HG02885 (cell line): ENCODE results near the gene PTPRN2.

Experiments used
- ATAC-seq: cut with Tn5 transposase; IDR thresholded peaks from one replicate; pipeline ENCODE4 v1.9.1; 2021; ENCODE audit warnings: mild to moderate bottlenecking; ENCODE audit not compliant: unreplicated experiment, poor library complexity

The PTPRN2 gene

DNA sequence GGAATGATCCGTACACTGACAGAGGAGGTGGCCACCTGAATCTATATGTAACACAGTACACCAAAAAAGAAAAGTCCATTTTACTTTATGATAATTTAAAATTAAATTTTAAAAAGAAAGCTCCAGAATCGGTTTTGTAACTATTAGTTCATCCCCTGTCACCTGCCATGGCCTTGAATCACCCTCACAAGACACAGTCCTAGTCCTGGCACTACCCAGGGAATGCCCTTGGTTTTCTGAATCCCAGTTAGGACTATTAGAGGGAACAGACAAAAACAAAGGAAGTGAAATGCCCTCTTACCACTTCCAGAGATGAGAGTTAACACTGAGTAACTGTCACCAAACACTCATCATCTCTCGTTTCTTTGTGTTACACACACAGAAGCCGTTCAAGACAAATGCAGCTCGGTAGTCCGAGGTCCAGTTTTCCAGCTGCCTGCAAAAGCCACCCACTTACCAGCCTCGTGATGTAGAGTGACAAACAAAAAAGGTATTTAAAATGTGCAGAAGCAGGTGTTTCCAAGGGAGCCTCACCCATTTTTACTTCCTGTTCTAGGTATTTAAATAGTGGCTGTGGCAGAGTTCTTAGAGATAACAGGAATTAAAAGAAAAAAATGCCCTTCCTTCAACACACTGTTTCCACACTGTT lies 6.1 kb downstream of the PTPRN2 start:
- ATAC-seq = no peak

DNA sequence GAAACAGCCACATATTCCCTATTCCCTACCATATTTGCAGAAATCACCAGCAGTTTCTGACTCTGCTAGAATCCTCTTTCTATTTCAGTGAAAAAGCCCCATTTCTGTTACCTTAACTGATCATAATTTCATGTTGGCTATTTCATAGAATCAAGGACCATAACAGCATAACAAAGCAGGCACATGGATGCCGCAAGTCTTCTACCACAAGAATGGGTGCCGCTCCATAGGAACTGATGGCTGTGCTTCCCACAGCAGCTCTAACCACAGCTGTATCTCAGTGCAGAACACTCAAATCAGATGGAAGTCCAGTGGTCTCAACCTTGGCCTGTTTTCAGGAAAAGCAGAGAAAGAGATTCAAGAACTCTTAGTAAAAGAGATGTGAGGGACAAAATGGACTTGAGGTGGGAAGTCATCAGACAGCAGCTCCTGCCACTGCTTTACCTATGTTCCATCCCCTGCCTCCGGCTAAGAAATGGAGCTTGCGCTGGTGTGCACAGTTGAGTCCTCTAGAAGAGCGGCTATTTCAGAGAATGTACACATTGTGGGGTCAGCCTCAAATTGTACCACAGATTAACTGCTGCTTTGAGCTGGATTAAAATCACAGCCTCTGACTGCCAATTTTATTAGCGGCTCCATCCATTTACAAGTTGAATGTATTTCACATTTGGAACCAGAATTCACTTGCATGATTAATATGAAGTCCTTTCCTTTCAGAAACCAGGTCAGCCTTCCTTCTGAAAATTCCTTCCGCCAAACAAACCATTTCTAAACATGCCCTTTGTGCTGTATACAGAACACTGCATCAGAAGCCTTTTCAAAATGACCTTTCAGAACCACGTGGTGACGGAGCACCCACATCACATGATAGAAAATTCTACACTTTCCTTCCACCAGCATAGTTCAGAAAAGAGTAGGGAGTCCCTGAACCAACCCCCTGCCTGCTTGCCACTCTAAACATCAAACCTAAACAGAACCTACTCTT lies 7.7 kb downstream of the PTPRN2 start:
- ATAC-seq = no peak

DNA sequence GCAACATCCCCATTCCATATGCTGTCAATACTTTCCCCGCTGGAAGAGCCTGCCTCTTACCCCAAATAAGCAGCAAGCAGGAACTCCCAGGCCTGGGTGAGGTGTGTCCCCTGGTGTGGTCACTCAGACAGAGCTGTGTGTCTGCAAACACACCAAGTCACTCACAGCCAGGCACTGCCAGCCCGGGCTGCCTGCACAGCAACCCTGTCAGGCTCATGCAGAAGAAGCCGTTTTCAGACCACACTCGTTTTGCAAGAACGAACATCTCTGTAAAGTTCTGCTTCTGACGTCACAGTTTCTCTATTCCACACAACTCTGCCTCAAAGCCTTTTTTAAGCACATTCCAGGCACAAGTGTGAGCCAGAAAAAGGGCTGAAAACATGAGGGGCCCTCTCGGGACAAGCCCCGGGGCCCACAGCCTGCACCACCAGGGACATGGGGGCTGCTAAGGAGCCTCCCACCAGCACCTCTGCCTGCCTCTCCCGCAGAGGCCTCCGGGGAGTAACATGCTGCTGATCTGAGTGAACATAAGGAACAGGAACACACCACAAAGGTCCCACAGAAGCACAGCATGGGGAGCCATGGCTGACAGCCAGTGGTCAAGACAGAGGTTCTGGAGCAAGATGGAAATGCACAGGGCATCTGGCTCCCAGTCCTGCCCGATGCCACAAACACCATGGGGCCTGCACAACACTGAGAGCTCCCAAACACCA lies 11.4 kb downstream of the PTPRN2 start:
- ATAC-seq = no peak

DNA sequence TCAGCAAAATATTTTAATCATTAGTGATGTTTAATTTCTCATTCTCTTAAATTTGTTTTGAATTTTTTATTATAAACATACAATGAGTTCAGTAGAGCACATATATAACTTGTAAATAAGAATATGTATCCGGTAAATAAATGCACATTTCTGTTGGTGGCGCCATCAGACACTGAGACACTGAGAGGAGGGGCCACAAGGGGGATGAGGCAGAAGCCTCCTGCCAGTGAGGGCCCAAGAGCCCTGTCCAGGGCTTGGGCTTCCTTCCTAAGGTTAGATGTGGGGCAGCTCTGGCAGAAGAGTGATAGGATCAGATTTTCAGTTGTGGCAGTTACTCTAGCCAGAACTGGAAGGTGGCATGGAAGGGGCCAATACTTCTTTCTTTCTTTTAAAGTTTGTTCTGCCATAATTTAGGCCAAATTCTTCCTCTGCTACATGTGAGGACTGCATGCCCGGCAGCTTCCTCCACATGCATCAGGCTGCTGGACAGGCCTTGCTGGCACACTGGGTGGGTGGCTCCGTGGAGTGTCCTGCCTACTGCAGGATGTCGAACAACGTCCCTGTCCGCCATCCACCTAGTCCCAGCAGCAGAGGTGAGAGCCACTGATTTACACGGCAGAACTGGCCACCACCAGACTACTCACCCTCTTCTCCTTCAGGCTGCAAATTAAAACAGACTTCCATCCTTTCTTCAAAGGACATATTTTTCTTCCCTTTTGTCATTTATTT lies 13.2 kb downstream of the PTPRN2 start:
- no peak for ATAC-seq

DNA sequence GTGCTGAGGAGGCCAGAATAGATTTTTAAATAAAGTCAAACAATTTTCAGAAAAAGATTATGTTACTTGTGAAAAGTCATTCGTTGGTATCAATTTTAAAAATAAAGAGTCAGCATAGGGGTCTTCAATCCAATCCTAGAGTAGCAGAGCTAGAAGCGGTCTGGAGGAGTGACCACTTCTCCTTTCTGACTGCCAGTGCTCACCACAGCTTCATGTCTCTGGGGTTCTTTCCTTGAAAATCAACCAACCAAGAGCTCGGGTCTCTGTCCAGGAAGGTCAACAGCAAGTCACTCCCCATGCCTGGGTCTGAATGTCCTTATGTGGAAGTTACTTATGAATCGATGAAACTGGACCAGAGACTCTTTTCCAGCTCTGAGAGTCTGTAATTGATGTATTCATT lies 14.3 kb downstream of the PTPRN2 start:
- ATAC-seq = no peak

DNA sequence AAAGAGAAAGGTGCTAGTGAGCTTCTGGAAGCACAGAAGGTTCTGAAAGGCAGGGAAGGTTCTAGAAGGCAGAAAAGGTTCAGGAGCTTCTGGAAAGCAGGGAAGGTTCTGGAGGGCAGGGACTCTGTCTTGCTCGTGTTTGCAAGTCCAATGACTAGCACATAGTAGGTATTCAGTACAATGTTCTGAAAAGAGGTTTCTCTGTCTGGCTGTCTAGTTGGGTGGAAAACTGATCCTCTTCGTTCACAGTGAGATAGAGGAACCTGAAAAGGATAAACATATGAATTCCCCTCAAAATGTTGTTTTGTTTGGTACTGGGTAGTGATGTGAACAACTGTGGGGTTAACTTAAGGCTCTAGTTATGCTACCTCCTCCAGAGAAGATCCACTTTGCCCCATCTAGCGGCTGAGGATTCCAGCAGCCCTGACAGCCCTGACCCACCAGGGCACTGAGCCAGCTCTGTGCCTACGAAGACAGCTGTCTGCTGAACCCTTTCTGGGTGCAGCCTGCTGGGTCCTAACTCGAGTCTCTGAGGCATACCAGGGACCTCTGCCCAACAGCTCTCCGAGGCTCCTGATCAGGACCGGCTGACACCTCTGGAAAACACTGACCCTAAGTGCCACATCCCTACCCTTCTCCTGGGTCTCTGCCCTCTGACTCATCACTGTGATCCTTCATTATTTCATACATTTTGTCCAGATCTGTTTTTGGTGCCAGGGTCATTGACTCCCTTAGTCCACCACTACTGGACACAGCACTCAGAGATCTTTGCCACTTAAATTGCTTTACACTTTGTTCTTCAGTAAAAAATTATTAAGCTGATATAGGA lies 15.4 kb downstream of the PTPRN2 start:
- no peak for ATAC-seq

DNA sequence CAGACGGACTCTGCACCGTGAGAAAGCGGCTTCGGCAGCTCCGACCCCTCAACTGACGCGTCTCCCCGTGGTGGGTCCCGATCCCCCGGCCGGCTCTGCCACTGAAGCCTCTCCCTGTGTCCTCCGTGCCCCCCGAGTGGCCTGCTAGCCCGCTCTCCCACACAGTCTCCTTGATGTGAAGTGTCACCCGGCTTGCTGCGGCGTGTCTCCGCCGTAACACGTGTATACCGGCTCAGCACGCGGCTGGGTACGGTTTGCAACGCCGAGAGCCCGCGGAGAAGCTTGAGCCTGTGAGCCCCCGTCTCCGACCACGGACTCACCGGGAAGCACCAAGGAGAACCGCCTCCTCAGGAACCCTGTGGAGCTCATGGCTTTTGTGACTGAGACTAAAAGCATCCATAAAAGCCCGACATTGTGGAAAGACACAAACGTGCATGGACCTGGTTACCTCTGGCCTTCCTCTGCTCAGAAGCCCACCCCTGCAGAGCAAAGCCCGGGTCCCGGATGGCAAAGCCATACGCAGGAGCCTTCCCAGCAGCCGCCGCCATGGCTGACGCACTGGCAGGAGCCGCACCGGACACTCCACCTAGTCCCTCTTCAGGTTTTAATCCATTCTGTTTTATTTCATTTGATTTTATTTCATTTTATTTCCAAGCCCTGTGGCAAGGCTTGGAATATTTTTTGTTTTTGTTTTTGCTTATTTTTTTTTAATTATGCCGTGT lies 17.0 kb downstream of the PTPRN2 start:
- no peak for ATAC-seq

DNA sequence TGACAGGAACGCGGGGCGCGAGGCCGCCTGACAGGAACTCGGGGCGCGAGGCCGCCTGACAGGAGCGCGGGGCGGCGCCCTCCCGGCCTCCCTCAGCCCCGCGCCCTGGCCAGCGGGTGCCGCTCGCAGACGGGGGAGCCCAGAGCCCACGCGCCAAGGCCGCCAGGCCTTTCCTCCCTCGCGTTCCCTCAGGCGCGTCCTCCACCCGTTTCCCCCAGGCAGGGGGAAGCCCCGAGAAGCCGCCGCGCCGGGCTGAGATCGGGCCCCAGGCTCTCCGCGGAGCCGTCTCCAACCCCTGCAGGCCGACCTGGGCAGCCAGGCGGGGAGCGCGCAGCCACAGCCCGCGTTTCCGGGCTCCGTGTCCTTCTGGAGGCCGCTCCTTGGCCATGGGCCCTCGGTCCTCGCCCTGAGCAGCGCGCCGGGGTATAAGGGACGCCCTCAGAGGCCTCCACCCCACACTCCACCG lies 17.7 kb downstream of the PTPRN2 start:
- no peak for ATAC-seq

DNA sequence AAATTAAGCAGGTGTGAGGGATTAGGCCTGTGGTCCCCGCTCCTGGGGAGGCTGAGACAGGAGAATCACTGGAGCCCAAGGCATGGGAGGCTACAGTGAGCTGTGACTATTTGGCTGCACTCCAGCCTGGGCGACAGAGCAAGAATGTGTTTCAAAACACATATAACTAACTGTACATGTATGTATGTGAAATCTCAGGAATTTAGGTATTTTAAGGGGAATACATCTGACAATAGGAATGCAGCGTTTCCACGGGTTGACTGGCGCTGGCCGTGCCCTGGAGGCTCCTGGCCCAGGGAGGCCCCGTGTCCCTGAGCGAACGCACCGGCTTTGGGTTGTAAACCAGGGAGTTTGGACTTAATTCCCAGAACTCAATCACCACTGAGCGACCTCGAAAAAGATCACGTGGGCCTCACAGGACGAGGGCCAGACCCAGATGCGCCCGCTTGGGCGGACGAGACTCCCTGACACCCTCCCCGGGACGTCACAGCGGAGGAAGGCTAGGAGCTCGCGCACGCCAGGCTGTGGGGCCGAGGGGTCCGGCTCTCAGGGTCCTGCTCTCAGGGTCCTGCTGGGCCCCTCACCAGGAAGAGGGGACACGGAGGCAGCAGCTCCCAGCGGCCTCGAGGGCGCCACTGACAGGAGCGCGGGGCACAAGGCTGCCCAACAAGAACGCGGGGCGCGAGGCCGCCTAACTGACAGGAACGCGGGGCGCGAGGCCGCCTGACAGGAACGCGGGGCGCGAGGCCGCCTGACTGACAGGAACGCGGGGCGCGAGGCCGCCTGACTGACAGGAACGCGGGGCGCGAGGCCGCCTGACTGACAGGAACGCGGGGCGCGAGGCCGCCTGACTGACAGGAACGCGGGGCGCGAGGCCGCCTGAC lies 18.4 kb downstream of the PTPRN2 start:
- ATAC-seq = no peak

DNA sequence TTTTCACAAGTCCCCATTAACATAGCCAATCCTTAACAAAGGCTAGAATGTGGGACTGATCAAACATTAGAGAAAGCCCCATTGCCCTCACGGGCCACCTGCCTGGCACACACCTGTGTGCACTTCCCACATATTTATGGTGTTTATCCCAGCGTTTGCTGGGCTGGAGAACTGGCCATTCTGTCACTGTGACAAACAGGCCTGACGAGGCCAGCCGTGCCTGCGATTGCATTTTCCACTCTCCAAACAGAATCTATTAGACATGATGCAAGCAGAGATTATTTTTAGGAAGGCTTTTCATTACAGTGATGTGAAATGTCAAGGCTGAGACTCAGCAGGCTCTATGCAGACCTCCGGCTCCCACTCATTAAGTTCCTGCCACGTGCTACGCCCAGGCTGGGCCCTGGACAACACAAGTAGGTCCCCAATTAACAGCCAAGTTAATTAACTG lies 20.4 kb downstream of the PTPRN2 start:
- no peak for ATAC-seq

DNA sequence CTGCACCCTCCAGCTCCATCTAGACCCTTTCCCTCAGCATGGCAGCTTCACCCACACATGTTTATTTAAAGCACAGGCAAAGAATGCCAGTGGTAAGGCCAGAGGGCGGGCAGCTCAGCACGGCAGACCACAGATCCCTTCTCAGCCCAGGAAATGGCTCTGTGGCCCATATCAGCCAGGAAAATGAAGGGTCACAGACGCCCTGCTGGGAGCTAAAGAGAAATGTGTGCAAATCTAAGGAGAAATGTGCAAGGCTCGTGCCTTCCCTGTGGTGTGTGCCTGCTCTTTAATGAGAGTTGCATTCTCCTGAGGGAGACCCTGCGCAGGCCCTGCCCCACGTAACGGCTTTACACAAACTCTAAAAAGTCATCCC lies 23.0 kb downstream of the PTPRN2 start:
- ATAC-seq = no peak

DNA sequence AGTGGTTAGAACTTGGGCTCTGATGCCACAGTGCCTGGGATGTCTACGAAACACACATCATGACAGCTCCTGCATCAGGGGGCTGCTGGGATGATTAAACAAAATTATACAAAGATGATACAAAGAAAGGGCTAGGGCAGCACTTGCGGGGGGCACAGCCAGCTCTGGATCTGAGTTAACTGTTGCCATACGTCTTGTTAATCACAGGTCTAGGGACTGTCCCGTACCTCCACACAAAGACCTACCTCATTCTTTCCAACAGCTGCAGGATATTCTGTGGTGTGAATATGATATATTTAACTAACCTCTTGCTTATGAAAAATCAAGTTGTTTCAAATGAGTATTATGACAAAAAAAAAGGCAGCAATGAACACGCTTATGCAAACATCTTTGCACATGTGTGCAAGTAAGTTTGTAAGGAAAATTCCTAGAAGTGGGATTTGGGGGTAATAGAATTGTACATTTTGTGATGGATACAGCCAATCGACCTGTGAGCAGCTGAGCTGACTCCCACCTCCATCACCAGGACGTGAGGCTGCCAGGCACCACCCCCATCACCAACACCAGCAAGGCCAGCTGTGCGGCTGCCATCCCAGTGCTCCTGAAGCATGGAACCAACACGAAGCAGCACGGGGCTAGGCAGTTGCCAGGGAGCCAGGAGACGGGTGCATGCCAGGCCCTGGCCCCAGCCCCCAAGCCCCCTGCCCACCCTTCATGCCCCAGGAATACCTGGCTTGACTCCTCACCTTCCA lies 23.5 kb downstream of the PTPRN2 start:
- no peak for ATAC-seq

DNA sequence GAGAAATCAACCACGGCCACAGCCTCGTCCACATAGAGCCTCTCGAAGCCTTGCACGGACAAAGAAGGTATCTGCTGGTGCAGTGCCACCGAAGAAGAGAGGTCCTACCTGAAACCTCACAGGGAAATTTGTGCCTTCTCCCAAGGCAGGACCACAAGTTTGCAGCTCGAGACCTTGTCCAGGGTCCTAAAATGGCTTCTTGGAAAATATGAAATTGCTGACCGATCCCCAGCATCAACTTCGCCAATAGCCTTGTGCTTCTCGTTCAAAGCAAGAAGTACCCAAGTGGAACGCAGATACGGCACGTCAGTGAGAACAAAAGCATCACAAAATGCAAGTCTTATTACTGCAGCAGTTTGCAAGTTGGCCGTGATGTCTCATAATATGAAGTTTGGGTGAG lies 24.6 kb downstream of the PTPRN2 start:
- no peak for ATAC-seq

DNA sequence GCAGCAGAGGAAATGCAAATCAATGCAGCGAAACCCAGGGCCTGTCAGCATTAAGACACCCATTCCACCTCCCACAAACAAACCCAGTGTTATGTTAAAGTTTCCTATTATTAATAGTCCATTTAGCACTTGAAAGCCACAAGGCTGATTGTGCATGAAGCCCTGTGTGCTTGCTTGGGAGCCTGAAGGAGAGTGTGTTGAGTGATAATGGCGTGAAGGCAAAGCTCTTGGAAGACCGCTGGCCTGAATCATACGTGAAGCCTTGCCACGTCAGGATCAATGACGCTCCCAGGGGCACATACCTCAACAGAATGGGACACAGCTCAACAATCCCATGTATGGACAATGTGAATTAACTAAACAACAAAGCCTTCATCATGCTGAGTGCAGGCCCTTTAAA lies 25.1 kb downstream of the PTPRN2 start:
- ATAC-seq = no peak

DNA sequence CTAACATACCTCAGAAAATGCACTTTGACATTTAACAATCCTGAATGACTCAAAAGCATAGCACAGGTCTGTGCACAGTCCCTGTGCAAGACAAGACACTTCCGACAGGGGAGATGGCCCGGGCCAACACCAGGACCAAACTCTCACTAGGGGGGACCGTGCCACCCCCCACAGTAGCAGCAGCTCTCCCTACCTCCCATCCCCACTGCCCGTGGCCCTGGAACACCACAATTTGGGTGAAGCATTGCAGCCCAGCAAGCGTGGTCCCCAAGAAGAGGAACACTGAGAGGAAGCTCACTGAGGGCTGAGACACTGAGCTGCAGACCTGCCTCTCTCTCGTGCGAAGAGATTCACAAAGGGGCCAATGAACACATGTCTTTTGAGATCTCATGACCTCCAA lies 26.0 kb downstream of the PTPRN2 start:
- no peak for ATAC-seq

DNA sequence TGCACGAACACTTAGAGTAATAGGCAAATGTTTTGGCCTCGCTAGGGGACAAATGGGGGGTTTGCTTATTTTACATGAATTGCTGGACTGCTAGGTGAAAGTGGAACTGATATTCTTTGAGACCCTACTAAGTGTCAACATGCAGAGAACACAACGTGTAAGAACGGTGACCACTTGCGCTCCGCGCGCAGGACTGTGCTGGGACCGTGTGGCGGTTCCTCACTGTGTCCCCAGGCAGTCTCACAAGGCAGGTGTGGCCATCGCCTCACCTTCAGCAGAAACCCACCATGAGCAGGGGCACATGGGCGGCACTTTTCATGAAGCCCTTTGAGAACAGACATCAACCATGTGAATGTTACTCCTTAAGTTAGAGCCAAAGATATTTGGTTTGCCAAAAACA lies 27.2 kb downstream of the PTPRN2 start:
- ATAC-seq = no peak

DNA sequence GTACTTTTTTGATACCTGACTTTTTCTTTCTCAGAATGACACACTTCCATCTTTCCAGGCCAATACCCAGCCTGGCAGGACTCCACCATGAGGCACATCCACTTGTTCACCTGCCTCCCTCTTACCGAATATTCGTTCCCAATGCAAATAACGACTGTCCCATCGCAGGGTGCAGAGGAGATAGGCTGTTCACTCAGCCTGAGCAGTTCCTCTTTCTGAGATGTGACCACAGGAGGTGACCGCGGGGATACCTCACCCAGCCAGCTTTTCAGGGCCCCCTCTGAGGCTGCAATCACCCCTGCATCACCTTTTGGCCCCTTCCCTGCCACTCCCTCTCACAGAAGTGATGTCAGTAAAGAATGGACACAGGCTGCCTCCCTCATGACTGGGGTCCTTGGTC lies 28.3 kb downstream of the PTPRN2 start:
- ATAC-seq = no peak
